H1 (cell line): ENCODE data around the gene INPPL1. TPM values are rescaled to one million over a fixed set of nuclear protein-coding genes. Genes with fewer than 3 reads are reported as not detected.

Experiments used
- CTCF ChIA-PET: fragments of 300-600 bp; sonication (Branson Sonifier 250); formaldehyde crosslinking; loops from one replicate; lab custom pipeline; 2021; ENCODE audit not compliant: partially characterized antibody; lab: Charles Lee
- POLR2A ChIA-PET: fragments of 300-600 bp; sonication (Branson Sonifier 250); formaldehyde crosslinking; loops from one replicate; lab custom pipeline; 2021; ENCODE audit warnings: inconsistent platforms; ENCODE audit not compliant: partially characterized antibody; lab: Charles Lee
- DNase-seq, 2 experiments: peaks; one replicate each; pipeline versions ENCODE4 v3.0.0 to v3.0.0-alpha.2; 2010 to 2022; ENCODE audit warnings: low spot score in 2 of 2, low read depth in 1 of 2, mixed read lengths in 1 of 2
- FAIRE-seq: peaks from 2 replicates; lab custom pipeline; 2011; peaks lifted over from hg19 to GRCh38; lab: Jason Lieb, UNC
- H2AFZ ChIP-seq: 2 replicates; pipeline ENCODE4 v1.8.1; 2012; ENCODE audit warnings: low read length, inconsistent platforms
- H2AK5ac ChIP-seq: 2 replicates; pipeline ENCODE4 v1.6.1; 2013; ENCODE audit warnings: low read depth, low read length
- H2BK120ac ChIP-seq: replicated peaks from 2 replicates; pipeline ENCODE3; 2013; ENCODE audit warnings: low read depth, low read length, inconsistent platforms
- H2BK12ac ChIP-seq: 2 replicates; pipeline ENCODE4 v1.6.1; 2013; ENCODE audit warnings: low read depth, low read length
- H2BK15ac ChIP-seq: 2 replicates; pipeline ENCODE4 v1.6.1; 2013; ENCODE audit warnings: low read length
- H2BK20ac ChIP-seq: 2 replicates; pipeline ENCODE4 v1.6.1; 2013; ENCODE audit warnings: low read length
- H2BK5ac ChIP-seq: 2 replicates; pipeline ENCODE4 v1.6.1; 2013; ENCODE audit warnings: low read depth, low read length
- H3K14ac ChIP-seq: 2 replicates; pipeline ENCODE4 v1.6.1; 2013; ENCODE audit warnings: inconsistent platforms; ENCODE audit not compliant: insufficient read length
- H3K18ac ChIP-seq: 2 replicates; pipeline ENCODE4 v1.6.1; 2013; ENCODE audit warnings: low read length; ENCODE audit errors: extremely low read depth
- H3K23ac ChIP-seq: 2 replicates; pipeline ENCODE4 v1.6.1; 2013; ENCODE audit warnings: inconsistent platforms; ENCODE audit not compliant: insufficient read length
- H3K23me2 ChIP-seq: 2 replicates; pipeline ENCODE4 v1.6.1; 2013; ENCODE audit warnings: low read depth, low read length
- H3K27ac ChIP-seq: 2 replicates; pipeline ENCODE4 v1.6.1; 2011; ENCODE audit warnings: low read depth, low read length, inconsistent platforms
- H3K27me3 ChIP-seq, 4 experiments: replicated peaks in 1 of 4; 1 replicate in 1 of 4; 2 replicates in 3 of 4; pipeline versions ENCODE4 v1.6.1 to v1.8.1; 2011 to 2013; ENCODE audit warnings: low read length in 3 of 4, mild to moderate bottlenecking in 3 of 4, inconsistent platforms in 2 of 4, mixed read lengths in 2 of 4, moderate library complexity in 1 of 4; ENCODE audit not compliant: control insufficient read depth in 3 of 4, insufficient read depth in 3 of 4; ENCODE audit errors: extremely low read depth in 1 of 4
- H3K36me3 ChIP-seq, 4 experiments: 2 replicates each; pipeline versions ENCODE4 v1.6.1 to v1.8.1; 2011 to 2013; ENCODE audit warnings: mild to moderate bottlenecking in 4 of 4, low read length in 3 of 4, moderate library complexity in 2 of 4, control low read depth in 1 of 4, inconsistent platforms in 1 of 4; ENCODE audit not compliant: insufficient read depth in 4 of 4, control insufficient read depth in 2 of 4
- H3K4ac ChIP-seq: replicated peaks from 2 replicates; pipeline ENCODE3; 2013; ENCODE audit warnings: low read length, low read depth, mixed read lengths, inconsistent platforms; ENCODE audit not compliant: insufficient read length
- H3K4me1 ChIP-seq, 4 experiments: replicated peaks in 1 of 4; 1 replicate in 1 of 4; 2 replicates in 3 of 4; pipeline versions ENCODE4 v1.6.1 to v1.8.1; 2011 to 2013; ENCODE audit warnings: low read length in 3 of 4, inconsistent platforms in 2 of 4, mixed read lengths in 1 of 4; ENCODE audit not compliant: insufficient read depth in 4 of 4, control insufficient read depth in 3 of 4
- H3K4me2 ChIP-seq, 2 experiments: 2 replicates each; pipeline versions ENCODE4 v1.6.1 to v1.8.1; 2011 to 2013; ENCODE audit warnings: low read depth in 2 of 2, low read length in 2 of 2, control low read depth in 1 of 2, inconsistent platforms in 1 of 2, mild to moderate bottlenecking in 1 of 2; ENCODE audit not compliant: insufficient read depth in 1 of 2
- H3K4me3 ChIP-seq, 4 experiments: fragments of 200-600, 300-600 bp in 1 of 4; sonication (generic), shearing (Covaris generic), sonication (Bioruptor Twin) in 1 of 4; 2 replicates each; pipeline versions ENCODE4 v1.5.1 to v1.8.1; 2011 to 2016; ENCODE audit warnings: low read length in 4 of 4, low read depth in 3 of 4, control low read depth in 2 of 4, inconsistent platforms in 2 of 4, mild to moderate bottlenecking in 2 of 4, mixed read lengths in 1 of 4, moderate library complexity in 1 of 4; ENCODE audit not compliant: insufficient read depth in 2 of 4; ENCODE audit errors: extremely low read depth in 1 of 4
- H3K56ac ChIP-seq: replicated peaks from 2 replicates; pipeline ENCODE3; 2013; ENCODE audit warnings: low read depth, mild to moderate bottlenecking, mixed read lengths, low read length, inconsistent platforms; ENCODE audit not compliant: insufficient read length
- H3K79me1 ChIP-seq: 2 replicates; pipeline ENCODE4 v1.6.1; 2013; ENCODE audit warnings: low read depth, low read length, control low read depth
- H3K79me2 ChIP-seq, 2 experiments: 2 replicates each; pipeline versions ENCODE4 v1.6.1 to v1.8.1; 2012 to 2013; ENCODE audit warnings: low read length in 2 of 2, mild to moderate bottlenecking in 2 of 2, inconsistent platforms in 1 of 2; ENCODE audit not compliant: insufficient read depth in 2 of 2, control insufficient read depth in 1 of 2
- H3K9ac ChIP-seq, 4 experiments: replicated peaks in 1 of 4; 1 replicate in 1 of 4; 2 replicates in 3 of 4; pipeline versions ENCODE4 v1.6.1 to v1.8.1; 2011 to 2013; ENCODE audit warnings: low read depth in 3 of 4, low read length in 3 of 4, control low read depth in 2 of 4, mild to moderate bottlenecking in 2 of 4, moderate library complexity in 2 of 4, inconsistent platforms in 1 of 4; ENCODE audit errors: extremely low read depth in 1 of 4
- H3K9me3 ChIP-seq, 2 experiments: 2 replicates each; pipeline versions ENCODE4 v1.6.1 to v1.8.1; 2012 to 2013; ENCODE audit warnings: mild to moderate bottlenecking in 2 of 2, moderate library complexity in 2 of 2, control low read depth in 1 of 2, inconsistent platforms in 1 of 2, low read depth in 1 of 2, low read length in 1 of 2, mixed read lengths in 1 of 2; ENCODE audit not compliant: insufficient read depth in 2 of 2
- H4K20me1 ChIP-seq, 2 experiments: replicated peaks in 1 of 2; 2 replicates each; pipeline versions ENCODE3 to v1.8.1; 2011 to 2013; ENCODE audit warnings: inconsistent platforms in 2 of 2, low read length in 2 of 2, mild to moderate bottlenecking in 1 of 2; ENCODE audit not compliant: insufficient read depth in 2 of 2, control insufficient read depth in 1 of 2
- H4K5ac ChIP-seq: 2 replicates; pipeline ENCODE4 v1.6.1; 2013; ENCODE audit warnings: low read length, low read depth, mixed read lengths, inconsistent platforms; ENCODE audit not compliant: insufficient read length
- H4K8ac ChIP-seq: 2 replicates; pipeline ENCODE4 v1.8.0; 2013; ENCODE audit warnings: mild to moderate bottlenecking, moderate library complexity, low read length, inconsistent platforms; ENCODE audit not compliant: insufficient read depth; ENCODE audit errors: extremely low read depth
- H4K91ac ChIP-seq: replicated peaks from 2 replicates; pipeline ENCODE3; 2013; ENCODE audit warnings: low read length, mixed read lengths, inconsistent platforms; ENCODE audit not compliant: insufficient read length
- ASH2L ChIP-seq: fragments of 200-600, 300-600 bp; sonication (generic); IDR thresholded peaks from one replicate; pipeline ENCODE4 v1.7.1; 2017; ENCODE audit warnings: low read length
- ATF3 ChIP-seq: IDR thresholded peaks from 2 replicates; pipeline ENCODE4 v1.6.1; 2011; ENCODE audit warnings: low read depth, mild to moderate bottlenecking, low read length; ENCODE audit not compliant: insufficient read depth
- BACH1 ChIP-seq: IDR thresholded peaks from 2 replicates; pipeline ENCODE4 v1.6.1; 2012; ENCODE audit warnings: low read length, improper control_type of control experiment
- CTCF ChIP-seq, 3 experiments: IDR thresholded peaks; 1 replicate in 2 of 3; 2 replicates in 1 of 3; pipeline versions ENCODE4 v1.5.1 to v1.6.1; 2011; ENCODE audit warnings: low read length in 3 of 3, mild to moderate bottlenecking in 3 of 3, inconsistent platforms in 2 of 3, low read depth in 1 of 3, moderate library complexity in 1 of 3; ENCODE audit not compliant: insufficient read depth in 1 of 3; ENCODE audit errors: control extremely low read depth in 1 of 3
- KDM5A ChIP-seq: fragments of 200-600 bp; IDR thresholded peaks from 2 replicates; pipeline ENCODE4 v1.7.1; 2012; ENCODE audit warnings: mild to moderate bottlenecking, low read length, inconsistent platforms, mixed read lengths
- POLR2AphosphoS5 ChIP-seq: IDR thresholded peaks from 2 replicates; pipeline ENCODE4 v1.6.1; 2011; ENCODE audit warnings: low read depth, low read length
- RFX5 ChIP-seq: IDR thresholded peaks from 2 replicates; pipeline ENCODE4 v1.6.1; 2011; ENCODE audit warnings: low read depth, low read length, improper control_type of control experiment, borderline replicate concordance
- SIRT6 ChIP-seq: IDR thresholded peaks from one replicate; pipeline ENCODE4 v1.7.1; 2012; ENCODE audit warnings: low read length, inconsistent platforms
- SP1 ChIP-seq: IDR thresholded peaks from 2 replicates; pipeline ENCODE4 v1.6.1; 2011; ENCODE audit warnings: low read depth, low read length
- WGBS, 2 experiments: shearing (Covaris generic) in 1 of 2; methylation state at CpG; one replicate each; pipeline versions ENCODE4 v1.1.6 to v1.1.7; 2013 to 2015; ENCODE audit warnings: low lambda C conversion rate in 2 of 2, mixed read lengths in 2 of 2, inconsistent platforms in 1 of 2, low coverage in 1 of 2, missing lambda C conversion rate in 1 of 2; ENCODE audit not compliant: insufficient replicate concordance in 2 of 2, insufficient coverage in 1 of 2, insufficient read length in 1 of 2; ENCODE audit errors: extremely low coverage in 1 of 2, missing lambda C conversion rate in 1 of 2; 5-methylcytosine and 5-hydroxymethylcytosine counted together
- polyA plus RNA-seq, 7 experiments: library from polyadenylated mRNA; depleted of rRNA in 3 of 7; stranded (reverse) in 5 of 7; unstranded in 2 of 7; fragments of >200 nt in 5 of 7; fragments of 200-250 nt in 2 of 7; gene quantifications; 1 replicate in 5 of 7; 2 replicates in 1 of 7; 4 replicates in 1 of 7; pipeline versions ENCODE4 v1.2.1 to v1.2.3, GENCODE V29; 2011 to 2013; ENCODE audit warnings: missing spikeins in 2 of 7, mixed read lengths in 2 of 7
- total RNA-seq: library from RNA; stranded (reverse); fragmentation: NEBNext Ultra II Directional; extraction: Animal tissue kit (Norgen Biotek cat#: 25700); gene quantifications from 2 replicates; pipeline ENCODE4 v1.2.1, GENCODE V29; 2021
- TF ChIP-seq, protein P1 (sequence below): IDR thresholded peaks from 2 replicates; pipeline ENCODE4 v1.6.1; 2012; ENCODE audit warnings: low read length, inconsistent platforms

INPPL1 gene
- total and polyA plus RNA-seq, 2 of the 8 experiments (the other 6 are each of a cell fraction or from before 2014, with no cell fraction given): 54.5 to 79.5 TPM

GRCh38 chr11:72271980-72272379 lies 47.4 kb downstream of the INPPL1 start:
- H3K79me2 ChIP-seq: no peaks in the 10 kb centered on the region
- H2BK15ac ChIP-seq: no peak overlapping the region
- no peaks in the 10 kb centered on the region for H4K20me1 ChIP-seq
- no peak overlapping the region for H3K9ac ChIP-seq
- H3K23me2 ChIP-seq: no peaks in the 10 kb centered on the region
- no peak overlapping the region for H3K56ac ChIP-seq
- H3K27me3 ChIP-seq: no peaks in the 10 kb centered on the region
- no peak overlapping the region for H3K4me2 ChIP-seq
- H3K27ac ChIP-seq: no peak overlapping the region
- no peak overlapping the region for H2AFZ ChIP-seq
- DNase-seq (no peak), FAIRE-seq (no peak)
- CTCF ChIA-PET: interaction anchor here (0.7 to 2.8 kb wide), 4 partner anchors 17 to 159 kb away, joined by 3 to 8 read pairs (median 3); no protein-coding TSS in a partner anchor
- H2BK12ac ChIP-seq: no peak overlapping the region
- no peak overlapping the region for H2BK120ac ChIP-seq
- no peaks in the 10 kb centered on the region for H3K4me1 ChIP-seq
- no peaks in the 10 kb centered on the region for H3K9me3 ChIP-seq
- H3K79me1 ChIP-seq: no peaks in the 10 kb centered on the region
- no peak overlapping the region for H3K14ac ChIP-seq
- no peak overlapping the region for H3K23ac ChIP-seq
- no peak overlapping the region for H2BK20ac ChIP-seq
- H3K36me3 ChIP-seq: no peaks in the 10 kb centered on the region
- POLR2A ChIA-PET: no interaction called here
- H3K18ac ChIP-seq: no peak overlapping the region
- H4K91ac ChIP-seq: no peak overlapping the region
- H4K5ac ChIP-seq: no peak overlapping the region
- no peak overlapping the region for H4K8ac ChIP-seq
- H3K4me3 ChIP-seq: no peak overlapping the region
- no peak overlapping the region for H2BK5ac ChIP-seq
- H3K4ac ChIP-seq: no peak overlapping the region
- WGBS, 2 experiments: 85% methylated on average over 1 of the region's 1 CpG; no CpG with 5 or more reads in 1 of the 2 experiments
- no peak overlapping the region for H2AK5ac ChIP-seq
- TF ChIP-seq POLR2AphosphoS5 (no peak), SIRT6 (no peak), SP1 (no peak), KDM5A (no peak), RFX5 (no peak), ATF3 (no peak), ASH2L (no peak), BACH1 (no peak), CTCF (IDR thresholded peaks at IDR 0.05; ENCODE audit: control extremely low read depth in 1 of 3, insufficient read depth in 1 of 3, low read depth in 1 of 3, low read length in 3 of 3) (no peak)
- TF ChIP-seq, protein P1, sequence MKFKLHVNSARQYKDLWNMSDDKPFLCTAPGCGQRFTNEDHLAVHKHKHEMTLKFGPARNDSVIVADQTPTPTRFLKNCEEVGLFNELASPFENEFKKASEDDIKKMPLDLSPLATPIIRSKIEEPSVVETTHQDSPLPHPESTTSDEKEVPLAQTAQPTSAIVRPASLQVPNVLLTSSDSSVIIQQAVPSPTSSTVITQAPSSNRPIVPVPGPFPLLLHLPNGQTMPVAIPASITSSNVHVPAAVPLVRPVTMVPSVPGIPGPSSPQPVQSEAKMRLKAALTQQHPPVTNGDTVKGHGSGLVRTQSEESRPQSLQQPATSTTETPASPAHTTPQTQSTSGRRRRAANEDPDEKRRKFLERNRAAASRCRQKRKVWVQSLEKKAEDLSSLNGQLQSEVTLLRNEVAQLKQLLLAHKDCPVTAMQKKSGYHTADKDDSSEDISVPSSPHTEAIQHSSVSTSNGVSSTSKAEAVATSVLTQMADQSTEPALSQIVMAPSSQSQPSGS: no peak
